Coronary artery (tissue), 2 donors: ENCODE results near the gene NCOA1.
A peak's percentile ranks its signal among the peaks of the same experiment; 100 is the strongest.
"Not testable (repeated sequence)": the region's sequence is repeated elsewhere in the genome, so short reads cannot be mapped to it uniquely, and the experiment has no call there.

Experiments used
- DNase-seq: peaks from one replicate; pipeline ENCODE4 v3.0.0-alpha.2; 2017; ENCODE audit warnings: low spot score
- H3K27ac ChIP-seq, 2 donors: fragments of 200-600 bp; sonication (generic); one replicate each; pipeline ENCODE4 v1.5.1; 2016 to 2019
- H3K4me3 ChIP-seq: fragments of 200-600 bp; sonication (generic); 2 replicates; pipeline ENCODE4 v1.5.1; 2016; ENCODE audit warnings: mild to moderate bottlenecking, moderate library complexity
- TF ChIP-seq, protein P1 (sequence below): fragments of 200-600 bp; sonication (generic); IDR thresholded peaks from one replicate; pipeline ENCODE4 v1.5.1; 2019; ENCODE audit warnings: antibody characterized with exemption

NCOA1 gene

DNA sequence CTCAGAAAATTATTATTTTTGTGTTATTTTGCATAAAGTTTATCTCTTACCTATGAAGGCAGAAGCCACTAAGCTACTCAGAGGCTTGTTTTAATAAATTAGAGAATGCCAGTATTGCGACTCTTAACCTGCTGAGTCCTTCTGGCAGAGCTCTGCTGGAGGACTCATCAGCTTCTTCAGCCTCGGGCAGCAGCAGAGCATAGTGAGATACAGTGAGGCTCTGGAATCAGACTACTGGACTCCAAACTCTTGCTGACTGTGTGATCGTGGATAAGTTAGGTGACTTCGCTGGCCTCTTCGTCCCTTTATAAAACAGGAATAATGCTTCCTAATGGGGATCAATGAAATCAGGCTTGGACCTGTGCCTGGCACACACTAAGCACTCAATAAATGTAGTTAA lies 300.4 kb downstream of the NCOA1 start:
- Histone ChIP-seq H3K27ac (no peak overlapping the region), H3K4me3 (no peak overlapping the region)
- TF ChIP-seq, protein P1, sequence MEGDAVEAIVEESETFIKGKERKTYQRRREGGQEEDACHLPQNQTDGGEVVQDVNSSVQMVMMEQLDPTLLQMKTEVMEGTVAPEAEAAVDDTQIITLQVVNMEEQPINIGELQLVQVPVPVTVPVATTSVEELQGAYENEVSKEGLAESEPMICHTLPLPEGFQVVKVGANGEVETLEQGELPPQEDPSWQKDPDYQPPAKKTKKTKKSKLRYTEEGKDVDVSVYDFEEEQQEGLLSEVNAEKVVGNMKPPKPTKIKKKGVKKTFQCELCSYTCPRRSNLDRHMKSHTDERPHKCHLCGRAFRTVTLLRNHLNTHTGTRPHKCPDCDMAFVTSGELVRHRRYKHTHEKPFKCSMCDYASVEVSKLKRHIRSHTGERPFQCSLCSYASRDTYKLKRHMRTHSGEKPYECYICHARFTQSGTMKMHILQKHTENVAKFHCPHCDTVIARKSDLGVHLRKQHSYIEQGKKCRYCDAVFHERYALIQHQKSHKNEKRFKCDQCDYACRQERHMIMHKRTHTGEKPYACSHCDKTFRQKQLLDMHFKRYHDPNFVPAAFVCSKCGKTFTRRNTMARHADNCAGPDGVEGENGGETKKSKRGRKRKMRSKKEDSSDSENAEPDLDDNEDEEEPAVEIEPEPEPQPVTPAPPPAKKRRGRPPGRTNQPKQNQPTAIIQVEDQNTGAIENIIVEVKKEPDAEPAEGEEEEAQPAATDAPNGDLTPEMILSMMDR: no peak
- no peak for DNase-seq

DNA sequence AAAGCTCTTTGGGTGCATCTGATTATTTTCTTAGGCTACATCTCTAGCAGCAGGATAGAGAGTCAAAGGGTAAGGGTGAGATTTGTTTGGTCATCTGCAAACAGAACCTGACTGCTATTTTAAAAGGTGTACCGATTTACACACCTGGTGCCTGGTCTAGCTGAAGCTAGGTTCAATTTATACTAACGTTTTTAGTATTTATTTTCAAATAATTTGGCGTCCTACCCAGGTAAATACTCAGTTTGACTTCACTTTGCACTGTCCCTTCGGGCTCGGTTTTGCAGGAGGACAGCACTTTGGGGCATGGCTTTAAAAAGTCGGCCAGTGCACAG lies 301.5 kb downstream of the NCOA1 start:
- TF ChIP-seq, protein P1: no peak
- H3K4me3 ChIP-seq: peak overlapping the region; percentile 88
- H3K27ac ChIP-seq: peak overlapping the region; percentile 96 to 98
- DNase-seq: no peak

DNA sequence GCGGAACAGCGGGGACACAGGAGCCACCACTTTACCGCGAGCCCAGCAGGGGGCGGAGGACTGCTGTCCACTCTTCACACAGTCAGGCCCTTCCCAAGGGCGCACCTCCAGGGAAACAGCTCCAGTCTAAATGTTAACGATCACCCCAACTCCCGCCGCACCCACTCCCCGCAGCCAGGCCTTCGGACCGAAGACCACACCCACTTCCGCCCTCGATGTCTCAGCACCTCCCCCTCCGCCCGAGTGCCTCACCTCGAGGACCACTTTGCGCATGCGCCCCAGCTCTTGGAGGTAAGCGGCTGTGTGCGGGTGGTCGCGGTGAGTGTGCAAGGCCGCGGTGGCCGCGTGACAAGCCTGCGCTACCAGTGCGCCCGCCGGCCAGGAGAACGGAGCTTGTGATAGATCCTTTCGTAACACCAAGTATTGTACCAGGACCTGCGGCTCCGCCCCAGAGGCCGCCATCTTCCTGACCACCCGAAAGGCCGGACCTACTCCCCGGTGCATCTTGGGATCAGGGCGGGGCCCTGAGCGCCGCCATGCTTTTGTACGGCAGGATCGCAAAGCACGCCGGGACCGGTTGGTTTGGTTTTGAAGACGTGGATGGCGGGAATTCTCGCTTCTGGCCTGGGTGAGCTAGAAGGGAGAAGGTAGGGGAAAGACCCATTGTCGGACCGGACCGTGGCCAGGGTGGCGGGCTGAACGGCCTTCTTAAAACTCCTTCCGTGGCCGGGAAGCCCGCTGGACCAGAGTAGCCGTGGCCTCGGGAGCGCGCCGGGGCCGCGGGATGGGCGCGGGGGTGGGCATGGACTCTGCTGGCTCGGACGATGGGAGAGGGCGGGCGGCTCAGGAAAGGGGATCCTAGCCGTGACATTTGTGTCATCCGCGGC lies 302.1 kb downstream of the NCOA1 start, which contains the start of the genes CENPO and PTRHD1:
TSS of gene CENPO (plus strand) at position 552 of the 887 bp plus-strand sequence. CDS start 495 bp downstream, outside the sequence.
TSS of gene PTRHD1 (minus strand) at position 518 of the 887 bp plus-strand sequence. CDS start at position 504, 14 bp downstream.
- Histone ChIP-seq H3K4me3 (peak within 1 kb of the TSS; percentile 88), H3K27ac (peak within 1 kb of the TSS; percentile 96 to 98)
- peak; percentile 96 for DNase-seq
- TF ChIP-seq, protein P1: peak; percentile 32

DNA sequence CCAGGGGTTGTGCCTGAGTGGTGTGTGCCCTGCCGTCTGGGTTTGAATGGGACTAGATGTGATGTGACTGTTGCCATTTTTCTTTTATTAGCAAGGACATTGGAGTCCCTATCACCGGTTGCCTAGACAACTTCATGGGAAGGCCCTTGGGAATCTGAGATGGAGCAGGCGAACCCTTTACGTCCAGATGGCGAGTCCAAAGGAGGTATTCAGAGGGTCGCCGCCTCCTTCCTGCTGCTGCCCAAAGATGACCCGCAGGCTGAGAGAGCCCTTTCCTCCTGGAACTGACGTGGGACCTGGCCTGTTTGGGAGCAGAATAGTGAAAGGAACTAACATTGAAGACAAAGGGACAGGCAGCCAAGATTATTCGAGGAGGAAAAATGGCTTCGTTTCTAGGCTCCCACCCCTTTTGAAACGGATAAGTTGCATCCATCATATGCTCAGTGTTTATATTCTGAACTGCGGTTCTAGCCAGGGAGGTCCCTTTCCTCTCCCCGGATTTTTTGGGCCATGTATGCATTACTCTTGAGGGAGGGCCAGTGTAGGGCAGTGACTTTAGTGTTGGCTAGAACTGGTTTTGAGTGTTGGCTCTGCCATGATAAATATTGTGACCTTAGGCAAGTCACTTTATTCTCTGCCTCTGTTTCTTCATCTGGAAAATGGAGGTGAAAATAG lies 302.8 kb downstream of the NCOA1 start:
- peak overlapping the region; percentile 88 for H3K4me3 ChIP-seq
- peak overlapping the region in 1 of 2 donors; percentile 98 for H3K27ac ChIP-seq
- DNase-seq: no peak
- TF ChIP-seq, protein P1: no peak

DNA sequence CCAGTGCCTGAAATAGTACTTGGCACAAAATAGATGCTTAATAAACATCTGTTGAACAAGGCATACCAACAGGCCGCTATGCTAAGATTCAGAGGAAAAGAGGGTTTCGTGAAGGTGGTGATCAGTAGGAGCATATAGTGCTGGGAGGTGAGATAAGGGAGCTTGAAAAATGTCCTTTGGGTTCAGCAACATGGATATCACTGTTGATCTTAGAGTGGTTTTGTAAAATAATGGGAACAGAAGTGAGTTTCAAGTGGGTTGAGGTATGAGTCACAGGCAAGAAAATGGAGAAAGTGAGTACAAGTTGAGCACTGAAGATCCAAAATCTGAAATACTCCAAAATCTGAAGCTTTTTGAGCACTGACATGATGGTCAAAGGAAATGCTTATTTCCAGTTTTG lies 306.6 kb downstream of the NCOA1 start:
- Histone ChIP-seq H3K4me3 (no peak overlapping the region), H3K27ac (no peak overlapping the region)
- TF ChIP-seq, protein P1: no peak
- DNase-seq: no peak

DNA sequence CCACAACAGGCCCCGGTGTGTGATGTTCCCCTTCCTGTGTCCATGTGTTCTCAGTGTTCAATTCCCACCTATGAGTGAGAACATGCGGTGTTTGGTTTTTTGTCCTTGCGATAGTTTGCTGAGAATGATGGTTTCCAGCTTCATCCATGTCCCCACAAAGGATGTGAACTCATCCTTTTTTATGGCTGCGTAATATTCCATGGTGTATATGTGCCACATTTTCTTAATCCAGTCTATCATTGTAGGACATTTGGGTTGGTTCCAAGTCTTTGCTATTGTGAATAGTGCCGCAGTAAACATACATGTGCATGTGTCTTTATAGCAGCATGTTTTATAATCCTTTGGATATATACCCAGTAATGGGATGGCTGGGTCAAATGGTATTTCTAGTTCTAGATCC lies 309.4 kb downstream of the NCOA1 start:
- not testable (repeated sequence) for H3K27ac ChIP-seq, DNase-seq, H3K4me3 ChIP-seq

DNA sequence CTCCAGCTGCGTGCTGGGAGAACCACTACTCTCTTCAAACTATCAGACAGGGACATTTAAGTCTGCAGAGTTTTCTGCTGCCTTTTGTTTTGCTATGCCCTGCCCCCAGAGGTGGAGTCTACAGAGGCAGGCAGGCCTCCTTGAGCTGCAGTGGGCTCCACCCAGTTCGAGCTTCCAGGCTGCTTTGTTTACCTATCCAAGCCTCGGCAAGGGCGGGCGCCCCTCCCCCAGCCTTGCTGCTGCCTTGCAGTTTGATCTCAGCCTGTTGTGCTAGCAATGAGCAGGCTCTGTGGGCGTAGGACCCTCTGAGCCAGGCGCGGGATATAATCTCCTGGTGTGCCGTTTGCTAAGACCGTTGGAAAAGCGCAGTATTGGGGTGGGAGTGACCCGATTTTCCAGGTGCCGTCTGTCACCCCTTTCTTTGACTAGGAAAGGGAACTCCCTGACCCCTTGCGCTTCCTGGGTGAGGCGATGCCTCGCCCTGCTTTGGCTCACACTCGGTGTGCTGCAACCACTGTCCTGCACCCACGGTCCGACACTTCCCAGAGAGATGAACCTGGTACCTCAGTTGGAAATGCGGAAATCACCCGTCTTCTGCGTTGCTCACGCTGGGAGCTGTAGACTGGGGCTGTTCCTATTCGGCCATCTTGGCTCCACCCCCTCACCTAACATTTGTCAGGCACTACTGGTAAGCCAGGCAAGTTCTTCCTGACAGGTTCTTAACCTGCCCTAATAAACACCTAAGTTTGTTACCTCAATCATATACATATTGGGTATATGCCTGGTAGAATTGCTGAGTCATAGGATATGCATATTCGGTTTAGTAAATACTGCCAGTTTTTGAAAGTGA lies 315.0 kb downstream of the NCOA1 start:
- H3K27ac ChIP-seq, DNase-seq, H3K4me3 ChIP-seq: not testable (repeated sequence)
